ENCODE measurements around the gene UBE3A. TPM values are rescaled to one million over a fixed set of nuclear protein-coding genes. Genes with fewer than 3 reads are reported as not detected.
"Not testable (repeated sequence)": the region's sequence is repeated elsewhere in the genome, so short reads cannot be mapped to it uniquely, and the experiment has no call there.

UBE3A gene
- total RNA-seq, 2 donors from 2014 or later: 26.7 to 38.9 TPM

GRCh38 chr15:25455226-25455625, 16.4 kb upstream of the UBE3A start:
- Histone ChIP-seq H3K4me3 (no peak overlapping the region), H3K27me3 (no peaks in the 10 kb centered on the region), H3K27ac (no peak overlapping the region), H3K36me3 (replicated peaks in 1 of 2; ENCODE audit: insufficient read depth in 1 of 2, low read depth in 2 of 2) (no peaks in the 10 kb centered on the region), H3K4me1 (no peaks in the 10 kb centered on the region), H3K9me3 (peaks cover 0 to 11% (median 0%) of the 10 kb centered on the region in 3 donors)
- 76 to 80% methylated on average over 3 of the region's 3 CpGs for WGBS, 2 donors
- DNase-seq (no peak), ATAC-seq (no peak)
- TF ChIP-seq, protein P1, sequence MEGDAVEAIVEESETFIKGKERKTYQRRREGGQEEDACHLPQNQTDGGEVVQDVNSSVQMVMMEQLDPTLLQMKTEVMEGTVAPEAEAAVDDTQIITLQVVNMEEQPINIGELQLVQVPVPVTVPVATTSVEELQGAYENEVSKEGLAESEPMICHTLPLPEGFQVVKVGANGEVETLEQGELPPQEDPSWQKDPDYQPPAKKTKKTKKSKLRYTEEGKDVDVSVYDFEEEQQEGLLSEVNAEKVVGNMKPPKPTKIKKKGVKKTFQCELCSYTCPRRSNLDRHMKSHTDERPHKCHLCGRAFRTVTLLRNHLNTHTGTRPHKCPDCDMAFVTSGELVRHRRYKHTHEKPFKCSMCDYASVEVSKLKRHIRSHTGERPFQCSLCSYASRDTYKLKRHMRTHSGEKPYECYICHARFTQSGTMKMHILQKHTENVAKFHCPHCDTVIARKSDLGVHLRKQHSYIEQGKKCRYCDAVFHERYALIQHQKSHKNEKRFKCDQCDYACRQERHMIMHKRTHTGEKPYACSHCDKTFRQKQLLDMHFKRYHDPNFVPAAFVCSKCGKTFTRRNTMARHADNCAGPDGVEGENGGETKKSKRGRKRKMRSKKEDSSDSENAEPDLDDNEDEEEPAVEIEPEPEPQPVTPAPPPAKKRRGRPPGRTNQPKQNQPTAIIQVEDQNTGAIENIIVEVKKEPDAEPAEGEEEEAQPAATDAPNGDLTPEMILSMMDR (IDR thresholded peaks at IDR 0.05): no peak
- no peak for TF ChIP-seq POLR2A (IDR thresholded peaks at IDR 0.05)
- intact Hi-C loops (cut with DNase I): no loop called here

- WGBS, 2 donors: 79 to 82% methylated on average over 2 of the region's 2 CpGs
- H3K4me3 ChIP-seq: no peak overlapping the region
- peaks cover 0 to 11% (median 0%) of the 10 kb centered on the region in 3 donors for H3K9me3 ChIP-seq
- TF ChIP-seq POLR2A (IDR thresholded peaks at IDR 0.05): no peak
- TF ChIP-seq, protein P1 (IDR thresholded peaks at IDR 0.05): no peak
- H3K27me3 ChIP-seq: no peaks in the 10 kb centered on the region
- no peak for ATAC-seq
- H3K4me1 ChIP-seq: no peaks in the 10 kb centered on the region
- DNase-seq: no peak
- intact Hi-C loops (cut with DNase I): no loop called here
- H3K36me3 ChIP-seq (replicated peaks in 1 of 2; ENCODE audit: insufficient read depth in 1 of 2, low read depth in 2 of 2): no peaks in the 10 kb centered on the region
- no peak overlapping the region for H3K27ac ChIP-seq
These were observed 15.9 kb upstream of the UBE3A start for GRCh38 chr15:25454771-25455170.

DNA sequence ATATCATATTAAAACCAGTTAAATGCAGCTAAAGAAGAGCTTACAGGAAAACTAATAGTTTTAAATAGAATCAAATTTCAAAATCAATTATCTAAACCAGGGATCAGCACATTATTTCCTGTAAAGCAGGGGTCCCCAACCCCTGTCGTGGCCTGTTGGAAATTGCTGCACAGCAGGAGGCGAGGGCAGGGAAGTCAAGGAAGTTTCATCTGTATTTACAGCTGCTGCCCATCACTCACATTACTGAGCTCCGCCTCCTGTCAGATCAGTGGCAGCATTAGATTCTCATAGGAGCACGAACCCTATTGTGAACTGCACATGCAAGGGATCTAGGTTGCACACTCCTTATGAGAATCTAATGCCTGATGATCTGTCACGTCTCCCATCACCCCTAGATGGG, 14.4 kb upstream of the UBE3A start:
- H3K36me3 ChIP-seq (replicated peaks in 1 of 2; ENCODE audit: insufficient read depth in 1 of 2, low read depth in 2 of 2); intact Hi-C loops (cut with DNase I); H3K27me3 ChIP-seq; H3K4me1 ChIP-seq; H3K4me3 ChIP-seq; H3K27ac ChIP-seq; DNase-seq; ATAC-seq: not testable (repeated sequence)
- peaks cover 0 to 11% (median 0%) of the 10 kb centered on the region in 3 donors for H3K9me3 ChIP-seq
- 74 to 81% methylated on average over 5 of the region's 5 CpGs for WGBS, 2 donors

DNA sequence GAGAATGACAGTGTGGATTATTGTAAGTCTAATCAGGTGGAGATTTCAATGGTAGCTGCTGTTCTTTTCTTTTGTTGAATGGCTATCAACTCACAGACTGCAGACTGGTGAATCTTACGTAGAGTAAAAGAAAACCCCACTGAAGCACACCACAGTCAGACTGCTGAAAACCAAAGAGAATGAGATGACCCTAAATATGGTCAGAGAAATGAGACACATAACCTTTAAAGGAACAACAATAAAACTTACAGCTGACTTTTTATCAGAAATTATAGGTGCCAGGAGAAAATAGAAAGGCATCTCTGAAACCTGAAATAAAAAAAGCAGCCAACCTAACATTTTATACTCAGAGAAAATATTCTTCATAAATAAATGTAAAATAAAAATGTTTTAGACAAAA, 12.7 kb upstream of the UBE3A start:
- DNase-seq (no peak), ATAC-seq (no peak)
- no peak overlapping the region for H3K27ac ChIP-seq
- peaks cover 0 to 11% (median 0%) of the 10 kb centered on the region in 3 donors for H3K9me3 ChIP-seq
- H3K4me3 ChIP-seq: no peak overlapping the region
- intact Hi-C loops (cut with DNase I): no loop called here
- no peaks in the 10 kb centered on the region for H3K4me1 ChIP-seq
- H3K36me3 ChIP-seq (replicated peaks in 1 of 2; ENCODE audit: insufficient read depth in 1 of 2, low read depth in 2 of 2): no peaks in the 10 kb centered on the region
- no peaks in the 10 kb centered on the region for H3K27me3 ChIP-seq
- TF ChIP-seq POLR2A (IDR thresholded peaks at IDR 0.05): no peak
- TF ChIP-seq, protein P1 (IDR thresholded peaks at IDR 0.05): no peak
- 89 to 92% methylated on average over 1 of the region's 1 CpG for WGBS, 2 donors

DNA sequence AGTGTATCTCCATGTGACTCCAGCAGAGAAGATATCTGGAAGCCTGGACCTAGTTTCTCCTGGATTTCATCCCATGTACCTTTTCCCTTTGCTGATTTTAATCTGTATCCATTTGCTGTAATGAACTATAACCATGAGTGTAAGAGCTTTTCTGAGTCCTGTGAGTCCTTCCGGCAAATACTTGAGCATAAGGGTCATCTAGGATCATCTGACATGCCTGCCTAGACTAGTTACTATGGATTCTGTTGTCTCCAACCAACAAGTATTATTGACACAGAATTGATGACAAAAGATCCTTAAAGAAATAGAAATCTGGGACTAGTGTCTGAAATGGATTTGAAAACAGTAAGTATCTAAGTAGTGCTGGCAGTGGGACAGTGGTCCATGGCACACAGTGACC, 11.3 kb upstream of the UBE3A start:
- WGBS, 2 donors: 77 to 100% methylated on average over 1 of the region's 1 CpG
- Histone ChIP-seq H3K27me3 (no peaks in the 10 kb centered on the region), H3K36me3 (replicated peaks in 1 of 2; ENCODE audit: insufficient read depth in 1 of 2, low read depth in 2 of 2) (no peaks in the 10 kb centered on the region), H3K4me1 (no peaks in the 10 kb centered on the region), H3K4me3 (no peak overlapping the region), H3K27ac (no peak overlapping the region), H3K9me3 (peaks cover 0 to 11% (median 0%) of the 10 kb centered on the region in 3 donors)
- ATAC-seq (no peak), DNase-seq (no peak)
- TF ChIP-seq POLR2A (IDR thresholded peaks at IDR 0.05): no peak
- TF ChIP-seq, protein P1 (IDR thresholded peaks at IDR 0.05): no peak
- intact Hi-C loops (cut with DNase I): no loop called here

Measured in body of pancreas (tissue), 4 donors.